ENCODE results near the gene GRIK2.

- TF ChIP-seq, protein P1, sequence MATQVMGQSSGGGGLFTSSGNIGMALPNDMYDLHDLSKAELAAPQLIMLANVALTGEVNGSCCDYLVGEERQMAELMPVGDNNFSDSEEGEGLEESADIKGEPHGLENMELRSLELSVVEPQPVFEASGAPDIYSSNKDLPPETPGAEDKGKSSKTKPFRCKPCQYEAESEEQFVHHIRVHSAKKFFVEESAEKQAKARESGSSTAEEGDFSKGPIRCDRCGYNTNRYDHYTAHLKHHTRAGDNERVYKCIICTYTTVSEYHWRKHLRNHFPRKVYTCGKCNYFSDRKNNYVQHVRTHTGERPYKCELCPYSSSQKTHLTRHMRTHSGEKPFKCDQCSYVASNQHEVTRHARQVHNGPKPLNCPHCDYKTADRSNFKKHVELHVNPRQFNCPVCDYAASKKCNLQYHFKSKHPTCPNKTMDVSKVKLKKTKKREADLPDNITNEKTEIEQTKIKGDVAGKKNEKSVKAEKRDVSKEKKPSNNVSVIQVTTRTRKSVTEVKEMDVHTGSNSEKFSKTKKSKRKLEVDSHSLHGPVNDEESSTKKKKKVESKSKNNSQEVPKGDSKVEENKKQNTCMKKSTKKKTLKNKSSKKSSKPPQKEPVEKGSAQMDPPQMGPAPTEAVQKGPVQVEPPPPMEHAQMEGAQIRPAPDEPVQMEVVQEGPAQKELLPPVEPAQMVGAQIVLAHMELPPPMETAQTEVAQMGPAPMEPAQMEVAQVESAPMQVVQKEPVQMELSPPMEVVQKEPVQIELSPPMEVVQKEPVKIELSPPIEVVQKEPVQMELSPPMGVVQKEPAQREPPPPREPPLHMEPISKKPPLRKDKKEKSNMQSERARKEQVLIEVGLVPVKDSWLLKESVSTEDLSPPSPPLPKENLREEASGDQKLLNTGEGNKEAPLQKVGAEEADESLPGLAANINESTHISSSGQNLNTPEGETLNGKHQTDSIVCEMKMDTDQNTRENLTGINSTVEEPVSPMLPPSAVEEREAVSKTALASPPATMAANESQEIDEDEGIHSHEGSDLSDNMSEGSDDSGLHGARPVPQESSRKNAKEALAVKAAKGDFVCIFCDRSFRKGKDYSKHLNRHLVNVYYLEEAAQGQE (IDR thresholded peaks at IDR 0.05; ENCODE audit: insufficient read depth in 1 of 2, low read depth in 2 of 2, low read length in 2 of 2): no peak
- no peak for TF ChIP-seq TAF1 (IDR thresholded peaks at IDR 0.05; ENCODE audit: borderline replicate concordance, insufficient read depth, low read length)
These were observed 12.4 kb upstream of the GRIK2 start for GRCh38 chr6:101380897-101381630.

Data from PFSK-1 (cell line).